ENCODE measurements around the gene TRAIP.

DNA sequence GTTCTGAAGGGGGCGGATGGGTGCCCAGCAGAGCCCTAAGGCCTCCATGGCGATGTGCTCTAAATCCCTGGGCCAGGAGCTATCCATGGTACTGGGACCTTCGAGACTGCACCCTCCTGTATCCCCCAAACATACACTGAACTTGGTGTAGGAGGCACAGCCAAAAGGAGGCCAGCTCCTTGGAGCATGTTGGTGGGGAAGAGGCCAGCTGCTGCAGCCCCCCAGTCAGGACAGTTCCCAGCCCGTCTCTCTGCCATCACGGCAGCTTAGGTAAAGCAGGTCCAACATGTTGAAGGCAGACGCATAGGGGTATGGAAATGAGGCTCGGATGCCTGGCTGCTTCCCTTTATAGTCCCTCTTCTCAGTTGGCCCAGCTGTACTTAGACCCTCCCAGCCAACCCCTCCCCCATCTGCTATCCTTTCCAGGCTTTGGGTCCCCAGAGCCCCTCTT is 11.5 kb upstream of the TRAIP start:
- TF ChIP-seq CTCF (IDR thresholded peaks at IDR 0.05), result no peak
- no peak for TF ChIP-seq POLR2A (IDR thresholded peaks at IDR 0.05)
- TF ChIP-seq POLR2AphosphoS5 (IDR thresholded peaks at IDR 0.05), result no peak
- TF ChIP-seq EP300 (IDR thresholded peaks at IDR 0.05), result no peak

Data from gastroesophageal sphincter (tissue), 3 donors.